HG03280 (cell line): ENCODE results near the gene VEGFC.
A peak's percentile ranks its signal among the peaks of the same experiment; 100 is the strongest.

Experiments
- ATAC-seq: cut with Tn5 transposase; IDR thresholded peaks from one replicate; pipeline ENCODE4 v1.9.1; 2021; ENCODE audit warnings: mild to moderate bottlenecking, moderate library complexity; ENCODE audit not compliant: unreplicated experiment

Gene VEGFC

GRCh38 chr4:176709417-176709816, 83.3 kb downstream of the VEGFC start:
- no peak for ATAC-seq

- ATAC-seq = no peak
These were observed 83.9 kb downstream of the VEGFC start for GRCh38 chr4:176708771-176709311.

- no peak for ATAC-seq
These were observed 102.0 kb downstream of the VEGFC start for GRCh38 chr4:176690716-176691115.

- ATAC-seq = no peak
These were observed 112.0 kb downstream of the VEGFC start for GRCh38 chr4:176680668-176681180.

- ATAC-seq = no peak
These were observed 115.8 kb downstream of the VEGFC start for GRCh38 chr4:176676901-176677300.

- ATAC-seq = no peak
These were observed 116.9 kb downstream of the VEGFC start for GRCh38 chr4:176675810-176676209.

GRCh38 chr4:176671532-176671931, 121.2 kb downstream of the VEGFC start:
- no peak for ATAC-seq

- ATAC-seq = no peak
These were observed 124.4 kb downstream of the VEGFC start for GRCh38 chr4:176668324-176668723.

- ATAC-seq = no peak
These were observed 127.8 kb downstream of the VEGFC start for GRCh38 chr4:176664964-176665363.

GRCh38 chr4:176660561-176660960, 132.2 kb downstream of the VEGFC start:
- no peak for ATAC-seq

- no peak for ATAC-seq
These were observed 136.6 kb downstream of the VEGFC start for GRCh38 chr4:176656108-176656507.

GRCh38 chr4:176654565-176655216, 138.0 kb downstream of the VEGFC start:
- ATAC-seq = no peak

GRCh38 chr4:176653401-176654220, 139.1 kb downstream of the VEGFC start:
- no peak for ATAC-seq

GRCh38 chr4:176646311-176646710, 146.4 kb downstream of the VEGFC start:
- ATAC-seq = no peak

GRCh38 chr4:176645246-176645960, 147.3 kb downstream of the VEGFC start:
- ATAC-seq = no peak

- peak; percentile 66 for ATAC-seq
These were observed 150.2 kb downstream of the VEGFC start for GRCh38 chr4:176642472-176642871.

- ATAC-seq = no peak
These were observed 151.5 kb downstream of the VEGFC start for GRCh38 chr4:176641237-176641636.

GRCh38 chr4:176638992-176639391, 153.7 kb downstream of the VEGFC start:
- ATAC-seq = no peak

- ATAC-seq = no peak
These were observed 156.4 kb downstream of the VEGFC start for GRCh38 chr4:176636292-176636691.

- ATAC-seq = no peak
These were observed 157.1 kb downstream of the VEGFC start for GRCh38 chr4:176635372-176636261.
